PC-3 (cell line): ENCODE data around the gene CNTNAP2. TPM values are rescaled to one million over a fixed set of nuclear protein-coding genes. Genes with fewer than 3 reads are reported as not detected.
"Not testable (repeated sequence)": the region's sequence is repeated elsewhere in the genome, so short reads cannot be mapped to it uniquely, and the experiment has no call there.

ENCODE experiments used
- ATAC-seq: fragments of 200-7000 bp; cut with Tn5 transposase; 2 replicates; pipeline ENCODE4 v1.9.1; 2020; ENCODE audit warnings: mild to moderate bottlenecking, moderate library complexity
- BruUV-seq: library from RNA; stranded (reverse); fragments of 400-500 nt; replicated peaks from 2 replicates; lab custom pipeline; 2021; lab: Mats Ljungman, UMichigan
- CTCF ChIA-PET: fragments of 300-600 bp; sonication (Branson Sonifier 250); formaldehyde crosslinking; loops from one replicate; lab custom pipeline; 2022; ENCODE audit warnings: antibody characterized with exemption; lab: Charles Lee
- POLR2A ChIA-PET: fragments of 300-600 bp; sonication (Branson Sonifier 250); formaldehyde crosslinking; loops from one replicate; lab custom pipeline; 2022; ENCODE audit warnings: antibody characterized with exemption; ENCODE audit not compliant: unreplicated experiment; lab: Charles Lee
- DNase-seq: peaks from one replicate; pipeline ENCODE4 v3.0.0-alpha.2; 2015
- H2AFZ ChIP-seq: fragments of 300-600 bp; sonication (generic); 2 replicates; pipeline ENCODE4 v1.6.0; 2016; ENCODE audit warnings: antibody characterized with exemption, low read length
- H3F3A ChIP-seq: fragments of 300-600 bp; sonication (generic); one replicate; pipeline ENCODE4 v1.6.0; 2017; ENCODE audit warnings: antibody characterized with exemption, low read length, control low read depth, mild to moderate bottlenecking; ENCODE audit not compliant: unreplicated experiment
- H3K27ac ChIP-seq: fragments of 300-600 bp; sonication (generic); 2 replicates; pipeline ENCODE4 v1.5.1; 2016; ENCODE audit warnings: mild to moderate bottlenecking, low read length
- H3K27me3 ChIP-seq: fragments of 300-600 bp; sonication (generic); 2 replicates; pipeline ENCODE4 v1.6.1; 2016; ENCODE audit warnings: low read length, mixed read lengths
- H3K36me3 ChIP-seq: fragments of 300-600 bp; sonication (generic); 2 replicates; pipeline ENCODE4 v1.6.1; 2016; ENCODE audit warnings: low read depth, mixed run types, low read length, mixed read lengths
- H3K4me1 ChIP-seq: fragments of 300-600 bp; sonication (generic); 2 replicates; pipeline ENCODE4 v1.5.1; 2016; ENCODE audit warnings: low read length; ENCODE audit not compliant: insufficient read depth
- H3K4me2 ChIP-seq: fragments of 300-600 bp; sonication (generic); 2 replicates; pipeline ENCODE4 v1.6.0; 2016; ENCODE audit warnings: low read length
- H3K4me3 ChIP-seq: fragments of 300-600 bp; sonication (generic); 2 replicates; pipeline ENCODE4 v1.5.1; 2016; ENCODE audit warnings: mild to moderate bottlenecking, low read length, mixed read lengths
- H3K79me2 ChIP-seq: fragments of 300-600 bp; sonication (generic); 2 replicates; pipeline ENCODE4 v1.6.1; 2017; ENCODE audit warnings: low read length, mixed read lengths
- H3K9ac ChIP-seq: fragments of 300-600 bp; sonication (generic); 2 replicates; pipeline ENCODE4 v1.6.0; 2016; ENCODE audit warnings: mild to moderate bottlenecking, low read length
- H3K9me2 ChIP-seq: fragments of 300-600 bp; sonication (generic); replicated peaks from 2 replicates; pipeline ENCODE4 v1.6.1; 2016; ENCODE audit warnings: mixed run types, low read length, mixed read lengths
- H3K9me3 ChIP-seq: fragments of 300-600 bp; sonication (generic); 2 replicates; pipeline ENCODE4 v1.6.1; 2016; ENCODE audit warnings: low read length, mixed read lengths
- H4K20me1 ChIP-seq: fragments of 300-600 bp; sonication (generic); 2 replicates; pipeline ENCODE4 v1.6.1; 2016; ENCODE audit warnings: low read length, mixed read lengths
- CTCF ChIP-seq: fragments of 300-600 bp; sonication (generic); conservative IDR thresholded peaks from 2 replicates; pipeline ENCODE4 v1.5.1; 2017; ENCODE audit warnings: antibody characterized with exemption, low read depth, mild to moderate bottlenecking, low read length
- EZH2 ChIP-seq: fragments of 300-600 bp; sonication (generic); IDR thresholded peaks from one replicate; pipeline ENCODE4 v1.6.1; 2017; ENCODE audit warnings: antibody characterized with exemption, mild to moderate bottlenecking, low read length; ENCODE audit not compliant: unreplicated experiment
- EZH2phosphoT487 ChIP-seq: fragments of 300-600 bp; sonication (generic); IDR thresholded peaks from 2 replicates; pipeline ENCODE4 v1.6.1; 2018; ENCODE audit warnings: mild to moderate bottlenecking, antibody characterized with exemption, low read length, borderline replicate concordance
- intact Hi-C: fragments of 100-400 bp; cut with micrococcal nuclease; formaldehyde crosslinking; loops from 2 replicates; pipeline ENCODE4 v1.9.0; 2023
- total RNA-seq: library from RNA; depleted of rRNA; stranded (reverse); fragments of >200 nt; gene quantifications from 2 replicates; pipeline ENCODE4 v1.2.3, GENCODE V29; 2014

The CNTNAP2 gene
- total RNA-seq, 1 experiment from 2014 or later: 1.5 TPM

GRCh38 chr7:148447221-148447849, 2330.7 kb downstream of the CNTNAP2 start:
- Histone ChIP-seq H2AFZ (no peak overlapping the region), H3K27ac (no peak overlapping the region)
- no TSS peak for BruUV-seq

GRCh38 chr7:148451526-148451925, 2334.9 kb downstream of the CNTNAP2 start:
- H3K4me2 ChIP-seq, H3K4me3 ChIP-seq, H3K36me3 ChIP-seq, H3K79me2 ChIP-seq, H3K9me3 ChIP-seq, DNase-seq, H3K9me2 ChIP-seq, CTCF ChIA-PET, intact Hi-C loops, H3K9ac ChIP-seq, H3K4me1 ChIP-seq, H4K20me1 ChIP-seq, H3F3A ChIP-seq, H2AFZ ChIP-seq, POLR2A ChIA-PET, ATAC-seq, BruUV-seq, H3K27ac ChIP-seq: not testable (repeated sequence)
- H3K27me3 ChIP-seq: peaks cover 21% of the 10 kb centered on the region

More at GRCh38 chr7:148447221-148447849, 2330.7 kb downstream of the CNTNAP2 start:
- TF ChIP-seq EZH2phosphoT487 (no peak), CTCF (no peak), EZH2 (no peak)
- ATAC-seq (peak; percentile 93), DNase-seq (peak; percentile 52)
- Histone ChIP-seq H3K79me2 (no peaks in the 10 kb centered on the region), H4K20me1 (no peaks in the 10 kb centered on the region), H3K4me3 (no peak overlapping the region), H3F3A (no peaks in the 10 kb centered on the region), H3K9ac (no peak overlapping the region), H3K4me1 (0 out of 2 replicates have a peak, but pooled peaks cover 5% of the 10 kb centered on the region), H3K4me2 (no peak overlapping the region), H3K9me3 (0 out of 2 replicates have a peak, but pooled peaks cover 5% of the 10 kb centered on the region), H3K36me3 (no peaks in the 10 kb centered on the region), H3K27me3 (peaks cover 10% of the 10 kb centered on the region; the same call in 1 of the 2 replicates), H3K9me2 (no peaks in the 10 kb centered on the region)
- ChIA-PET CTCF (no interaction called here), POLR2A (interaction anchor here (0.5 kb wide), 1 partner anchor 741 kb away, joined by 4 read pairs; no protein-coding TSS in a partner anchor)
- intact Hi-C loops: no loop called here

GRCh38 chr7:148456351-148456750, 2339.8 kb downstream of the CNTNAP2 start:
- BruUV-seq: no TSS peak
- CTCF ChIA-PET: no interaction called here
- intact Hi-C loops: no loop called here

More at GRCh38 chr7:148456351-148456750, 2339.8 kb downstream of the CNTNAP2 start:
- H3K27ac ChIP-seq: no peak overlapping the region
- DNase-seq (no peak), ATAC-seq (no peak)
- H2AFZ ChIP-seq: no peak overlapping the region
- TF ChIP-seq CTCF (no peak), EZH2 (no peak), EZH2phosphoT487 (no peak)
- H3K9me2 ChIP-seq: no peaks in the 10 kb centered on the region
- peaks cover 21% of the 10 kb centered on the region for H3K27me3 ChIP-seq
- H3F3A ChIP-seq: no peaks in the 10 kb centered on the region
- no peaks in the 10 kb centered on the region for H3K79me2 ChIP-seq
- no peaks in the 10 kb centered on the region for H3K36me3 ChIP-seq
- H3K4me3 ChIP-seq: no peak overlapping the region
- no peaks in the 10 kb centered on the region for H4K20me1 ChIP-seq
- no peaks in the 10 kb centered on the region for H3K4me1 ChIP-seq
- POLR2A ChIA-PET: no interaction called here
- no peak overlapping the region for H3K4me2 ChIP-seq
- no peaks in the 10 kb centered on the region for H3K9me3 ChIP-seq
- no peak overlapping the region for H3K9ac ChIP-seq
